Astrocyte of the hippocampus (primary cell): ENCODE measurements around the gene GRIK3.

Experiments
- DNase-seq: peaks from one replicate; pipeline ENCODE4 v3.0.0; 2011; ENCODE audit warnings: low read depth, low spot score

The GRIK3 gene

DNA sequence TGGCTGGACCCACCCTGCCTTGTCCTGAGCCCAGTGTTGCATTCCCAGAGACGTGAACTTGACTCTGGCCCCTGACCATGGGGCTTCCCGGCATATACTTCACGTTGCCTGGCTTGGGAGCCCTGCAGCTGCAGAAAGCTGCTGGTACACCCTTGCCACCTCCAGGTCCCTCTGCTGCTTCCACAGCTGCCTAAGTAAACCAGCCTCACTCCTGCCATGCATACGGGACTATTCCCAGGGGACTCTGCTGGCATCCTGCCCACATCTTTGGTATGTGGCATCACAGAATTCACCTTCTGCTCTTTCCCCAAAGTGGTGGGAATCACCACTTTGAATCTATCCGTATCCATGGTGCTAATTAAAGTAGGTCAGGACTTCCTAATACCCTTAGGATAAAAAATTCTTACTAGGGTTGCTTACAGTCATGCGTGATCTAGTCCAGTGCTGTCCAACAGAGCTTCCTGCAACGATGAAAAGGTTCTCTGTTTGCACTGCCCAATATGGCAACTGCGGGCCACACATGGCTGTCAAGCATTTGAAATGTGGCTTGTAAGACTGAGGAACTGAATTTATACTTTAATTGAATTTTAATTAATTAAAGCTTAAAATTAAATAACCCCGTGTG is 203.0 kb downstream of the GRIK3 start:
- no peak for DNase-seq

- no peak for DNase-seq
These were observed 204.4 kb downstream of the GRIK3 start for GRCh38 chr1:36829961-36830360.

DNA sequence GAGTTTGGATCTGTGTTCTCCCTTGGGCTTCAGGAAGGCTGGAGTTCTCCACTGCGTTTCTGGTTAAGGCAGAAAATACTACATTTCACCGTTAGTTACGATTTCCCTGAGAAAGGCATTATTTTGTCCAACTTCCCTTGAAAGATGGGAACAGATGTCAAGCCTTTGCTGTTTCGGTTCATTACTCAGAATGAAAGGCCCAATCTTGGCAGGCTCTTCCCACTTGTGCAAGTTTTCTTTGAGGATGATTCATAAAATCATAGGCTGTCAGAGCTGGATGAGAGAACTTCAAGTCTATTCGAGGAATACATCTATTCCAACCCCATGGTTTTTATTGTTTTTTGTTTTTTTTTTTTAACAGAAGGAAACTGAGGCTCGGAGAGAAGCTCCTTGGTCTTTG is 205.2 kb downstream of the GRIK3 start:
- no peak for DNase-seq

DNA sequence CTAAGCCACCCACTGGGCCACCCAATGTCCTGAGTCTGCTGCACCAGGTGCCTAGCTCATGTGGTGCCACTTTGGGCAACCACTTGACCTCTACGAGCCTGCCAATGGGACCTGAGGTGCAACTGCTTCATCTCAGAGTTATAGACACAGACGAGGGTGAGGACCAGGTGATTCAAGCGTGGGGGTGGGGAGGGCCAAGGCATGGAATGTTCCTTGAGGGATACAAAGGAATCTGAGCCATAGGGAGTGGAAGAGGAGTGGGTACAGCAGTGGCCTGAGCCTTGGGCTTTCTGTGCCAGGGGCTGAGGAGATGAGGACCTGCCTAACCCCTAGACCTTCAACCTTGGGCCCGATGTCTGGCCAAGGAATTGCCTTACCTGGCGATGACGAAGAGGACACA is 209.1 kb downstream of the GRIK3 start:
- no peak for DNase-seq

DNA sequence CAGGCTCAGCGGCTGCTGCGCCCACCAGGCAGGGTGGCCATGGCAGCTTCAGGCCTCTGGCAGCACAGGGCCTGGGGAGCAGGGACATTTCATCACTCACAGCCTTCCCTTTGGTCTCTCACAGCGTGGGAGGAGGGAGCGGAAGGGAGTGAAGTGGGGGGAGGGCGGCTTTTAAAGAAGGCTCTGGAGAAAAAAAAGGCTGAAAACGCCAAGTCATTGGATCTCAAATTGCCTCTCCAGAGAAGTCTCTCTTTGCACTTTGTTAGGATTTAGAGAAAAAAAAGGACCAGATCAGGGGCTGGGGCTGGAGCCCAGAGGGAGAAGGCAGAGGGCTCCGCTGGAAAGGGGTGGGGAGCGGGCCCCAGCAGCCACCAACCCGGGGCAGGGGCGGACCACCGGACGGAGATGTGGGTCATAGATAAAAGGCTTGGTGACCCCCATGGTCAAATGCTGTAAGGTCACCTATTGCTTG is 209.9 kb downstream of the GRIK3 start:
- DNase-seq: no peak

GRCh38 chr1:36822648-36823047 is 211.7 kb downstream of the GRIK3 start:
- no peak for DNase-seq

DNA sequence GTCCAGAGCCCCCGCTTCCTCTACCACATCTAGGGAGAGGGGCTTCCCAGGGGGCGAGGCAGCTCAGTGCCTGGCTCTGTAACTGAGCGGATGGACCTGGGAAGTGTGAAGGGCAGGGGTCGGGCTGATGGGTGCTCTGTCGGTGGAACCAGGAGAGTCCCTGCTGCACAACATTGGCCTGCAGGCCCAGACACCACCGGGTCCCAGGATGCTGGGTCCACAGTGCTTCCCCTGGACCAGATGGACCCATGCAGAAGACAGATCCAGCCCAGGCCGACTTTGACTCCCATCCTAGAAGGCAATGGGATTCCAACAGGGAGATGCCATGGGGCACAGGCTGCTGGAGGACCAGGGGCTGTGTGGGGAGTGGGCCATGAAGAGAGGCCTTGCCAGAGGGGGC is 212.9 kb downstream of the GRIK3 start:
- no peak for DNase-seq

GRCh38 chr1:36818771-36819170 is 215.5 kb downstream of the GRIK3 start:
- DNase-seq: no peak

GRCh38 chr1:36816348-36816747 is 218.0 kb downstream of the GRIK3 start:
- DNase-seq: no peak

GRCh38 chr1:36814774-36815173 is 219.5 kb downstream of the GRIK3 start:
- DNase-seq: no peak

- DNase-seq: no peak
These were observed 220.2 kb downstream of the GRIK3 start for GRCh38 chr1:36814083-36814482.

- DNase-seq: no peak
These were observed 227.1 kb downstream of the GRIK3 start for GRCh38 chr1:36807262-36807661.

- DNase-seq: no peak
These were observed 228.2 kb downstream of the GRIK3 start for GRCh38 chr1:36805979-36806640.

- DNase-seq: no peak
These were observed 229.5 kb downstream of the GRIK3 start for GRCh38 chr1:36804669-36805314.

- DNase-seq: no peak
These were observed 230.3 kb downstream of the GRIK3 start for GRCh38 chr1:36803868-36804570.

DNA sequence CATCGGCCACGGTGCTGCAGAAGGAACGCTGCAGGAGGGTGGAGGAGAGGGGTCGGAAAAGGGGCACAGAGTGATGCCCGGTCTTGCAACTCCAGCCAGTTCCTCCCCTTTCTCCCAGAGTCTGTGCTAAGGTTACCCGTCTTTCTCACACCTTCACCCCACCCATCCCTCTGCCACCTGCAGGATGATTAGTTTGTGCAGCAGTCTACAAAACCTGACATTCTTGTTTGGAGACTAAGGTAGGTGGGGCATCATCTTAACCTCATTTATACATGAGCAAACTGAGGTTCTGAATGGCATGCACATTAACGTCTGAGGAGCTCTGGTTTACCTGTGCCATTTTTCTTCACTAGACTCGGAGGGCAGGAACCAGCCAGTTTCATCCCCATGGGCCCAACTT is 232.3 kb downstream of the GRIK3 start:
- no peak for DNase-seq

GRCh38 chr1:36797761-36798160 is 236.6 kb downstream of the GRIK3 start:
- DNase-seq: no peak

DNA sequence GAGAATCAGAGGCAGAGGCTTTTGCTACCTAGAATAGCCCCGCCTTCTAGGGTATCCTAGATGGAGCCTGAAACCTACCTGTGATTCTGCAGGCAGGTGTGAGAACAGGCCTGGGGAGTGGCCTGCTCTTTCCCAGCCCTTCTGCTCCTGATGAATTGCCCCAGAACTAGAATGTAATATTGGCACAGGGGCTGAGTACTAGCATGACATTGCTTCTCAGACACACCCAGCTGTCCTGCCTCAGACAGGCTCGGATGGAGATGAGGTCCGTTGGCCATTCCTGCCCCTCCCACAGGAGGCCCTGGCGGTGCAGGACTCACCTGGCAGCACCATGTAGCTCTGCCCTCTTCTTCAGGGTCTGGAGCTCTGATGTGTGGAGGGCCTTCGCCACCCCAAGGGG is 237.6 kb downstream of the GRIK3 start:
- DNase-seq: no peak

DNA sequence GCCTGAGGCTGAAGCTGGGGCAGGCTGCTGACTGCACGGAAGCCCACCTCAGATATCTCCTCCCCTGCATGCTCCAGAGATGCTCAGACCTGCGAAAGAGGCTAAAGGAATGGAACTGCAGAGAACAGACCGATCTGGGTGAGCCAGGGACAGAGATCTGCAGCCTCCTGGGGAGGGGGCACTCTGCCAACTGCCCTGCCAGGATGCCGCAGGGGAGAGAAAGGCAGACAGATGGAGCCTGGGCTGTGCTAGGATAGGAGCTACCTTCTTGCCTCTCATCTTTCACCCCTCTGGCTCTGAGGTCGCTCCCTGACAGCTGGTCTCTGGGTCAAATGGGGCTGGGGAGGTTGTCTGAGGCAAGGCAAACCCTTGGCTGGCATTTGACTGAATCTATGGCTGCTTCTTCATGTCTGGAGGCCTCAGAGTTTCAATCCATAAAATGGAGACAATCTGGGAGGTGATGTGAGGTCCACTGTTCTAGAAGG is 238.2 kb downstream of the GRIK3 start:
- DNase-seq: no peak

DNA sequence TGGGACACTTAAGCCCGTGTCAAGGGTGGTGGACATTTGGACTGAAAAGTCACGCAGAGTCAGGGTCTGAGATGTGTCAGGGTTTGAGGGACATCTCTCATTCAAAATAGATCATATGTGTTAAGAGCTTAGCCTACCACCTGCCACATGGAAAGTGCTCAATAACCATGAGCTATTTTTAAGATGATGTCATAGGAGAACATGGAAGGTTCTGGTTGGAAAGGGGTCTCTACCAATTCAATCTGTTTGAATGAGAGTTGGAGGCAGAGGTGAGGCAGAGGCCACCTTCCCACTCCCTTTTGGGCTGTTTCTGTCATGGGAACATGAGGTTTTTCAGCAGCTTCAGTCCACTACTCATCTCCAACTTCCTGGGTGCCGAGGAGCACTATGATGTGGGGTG is 239.9 kb downstream of the GRIK3 start:
- DNase-seq: no peak

DNA sequence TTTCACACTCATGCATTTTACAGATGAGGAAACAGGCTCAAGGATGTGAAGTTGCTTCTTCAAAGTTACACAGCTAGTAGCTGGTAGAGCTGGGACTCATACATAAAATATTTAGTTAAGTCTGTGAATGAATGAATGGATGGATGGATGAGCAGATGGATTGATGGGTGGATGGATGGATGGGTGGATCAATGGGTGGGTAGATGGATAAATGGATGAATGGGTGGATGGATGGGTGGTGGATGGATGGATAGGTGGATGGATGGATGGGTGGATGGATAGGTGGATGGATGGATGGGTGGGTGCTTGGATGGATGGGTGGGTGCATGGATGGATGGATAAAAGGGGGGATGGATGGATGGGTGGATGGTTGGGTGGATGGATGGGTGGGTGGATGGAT is 240.9 kb downstream of the GRIK3 start:
- DNase-seq: no peak

GRCh38 chr1:36792292-36792691 is 242.0 kb downstream of the GRIK3 start:
- no peak for DNase-seq
